Stromal cell of bone marrow (primary cell): Measurements from ENCODE around the gene NBR1.
"Not testable (repeated sequence)": the region's sequence is repeated elsewhere in the genome, so short reads cannot be mapped to it uniquely, and the experiment has no call there.

Experiments used
- DNase-seq: peaks from one replicate; pipeline ENCODE4 v3.0.0-alpha.2; 2012; ENCODE audit warnings: low read depth

NBR1 gene

DNA sequence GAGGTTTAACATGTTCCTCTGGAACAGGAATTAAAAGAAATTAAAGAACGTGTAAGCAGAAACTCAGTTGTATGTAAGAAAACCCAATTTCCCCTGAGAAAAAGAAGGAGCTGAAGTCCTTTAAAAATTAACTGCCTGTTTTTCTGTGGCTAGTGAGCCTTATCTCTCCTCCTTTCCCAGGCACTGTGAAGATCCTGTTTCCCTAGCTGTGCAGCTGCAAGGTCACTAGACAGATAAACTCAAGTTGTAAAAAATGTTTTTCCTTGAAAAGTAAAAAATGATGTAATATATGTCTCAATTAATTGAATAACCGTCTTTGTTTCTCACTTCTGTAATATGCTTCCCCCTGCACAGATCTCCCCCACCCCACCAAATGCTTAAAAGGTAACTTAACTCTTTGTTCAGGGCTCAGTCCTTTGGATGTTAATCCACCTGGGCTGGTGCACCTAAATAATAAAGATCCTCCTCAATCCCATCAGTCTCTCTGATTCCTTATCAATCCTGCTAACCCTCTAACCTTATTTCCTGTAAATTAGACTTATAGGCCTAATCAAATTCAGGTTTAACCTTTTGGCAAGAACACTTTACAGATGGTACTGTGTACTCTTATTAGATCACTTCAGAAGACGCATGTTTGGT is 17.7 kb upstream of the NBR1 start:
- DNase-seq = not testable (repeated sequence)

- no peak for DNase-seq
Observed at GRCh38 chr17:43155666-43156065, 15.3 kb upstream of the NBR1 start.

DNA sequence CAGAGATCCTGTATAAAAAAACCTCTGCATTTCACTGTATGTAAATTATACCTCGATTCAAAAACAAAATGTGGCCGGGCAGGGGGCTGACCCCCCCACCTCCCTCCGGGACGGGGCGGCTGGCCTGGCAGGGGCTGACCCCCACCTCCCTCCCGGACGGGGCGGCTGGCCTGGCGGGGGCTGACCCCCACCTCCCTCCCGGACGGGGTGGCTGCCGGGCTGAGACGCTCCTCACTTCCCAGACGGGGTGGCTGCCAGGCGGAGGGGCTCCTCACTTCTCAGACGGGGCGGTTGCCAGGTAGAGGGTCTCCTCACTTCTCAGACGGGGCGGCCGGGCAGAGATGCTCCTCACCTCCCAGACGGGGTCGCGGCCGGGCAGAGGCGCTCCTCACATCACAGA is 11.8 kb upstream of the NBR1 start:
- not testable (repeated sequence) for DNase-seq

- not testable (repeated sequence) for DNase-seq
Observed at GRCh38 chr17:43159957-43160356, 11.1 kb upstream of the NBR1 start.

DNA sequence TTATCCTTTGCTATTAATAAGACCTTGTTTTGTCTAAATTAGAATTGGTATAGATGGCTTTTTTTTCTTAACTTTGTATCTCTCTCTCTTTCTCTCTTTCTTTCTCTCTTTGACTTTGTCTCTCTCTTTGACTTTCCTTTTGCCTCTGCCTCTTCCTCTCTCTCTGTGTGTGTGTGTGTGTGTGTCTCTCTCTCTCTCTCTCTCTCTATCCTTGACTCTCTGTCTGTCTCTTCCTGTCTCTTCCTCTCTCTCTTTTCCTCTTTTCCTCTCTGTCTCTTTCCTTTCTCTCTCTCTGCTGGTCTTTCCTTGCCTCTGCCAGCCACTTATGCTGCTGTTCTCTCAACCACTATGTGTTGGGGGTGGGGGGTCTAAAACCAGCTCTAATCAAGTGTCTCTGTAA is 5.0 kb upstream of the NBR1 start:
- not testable (repeated sequence) for DNase-seq

DNA sequence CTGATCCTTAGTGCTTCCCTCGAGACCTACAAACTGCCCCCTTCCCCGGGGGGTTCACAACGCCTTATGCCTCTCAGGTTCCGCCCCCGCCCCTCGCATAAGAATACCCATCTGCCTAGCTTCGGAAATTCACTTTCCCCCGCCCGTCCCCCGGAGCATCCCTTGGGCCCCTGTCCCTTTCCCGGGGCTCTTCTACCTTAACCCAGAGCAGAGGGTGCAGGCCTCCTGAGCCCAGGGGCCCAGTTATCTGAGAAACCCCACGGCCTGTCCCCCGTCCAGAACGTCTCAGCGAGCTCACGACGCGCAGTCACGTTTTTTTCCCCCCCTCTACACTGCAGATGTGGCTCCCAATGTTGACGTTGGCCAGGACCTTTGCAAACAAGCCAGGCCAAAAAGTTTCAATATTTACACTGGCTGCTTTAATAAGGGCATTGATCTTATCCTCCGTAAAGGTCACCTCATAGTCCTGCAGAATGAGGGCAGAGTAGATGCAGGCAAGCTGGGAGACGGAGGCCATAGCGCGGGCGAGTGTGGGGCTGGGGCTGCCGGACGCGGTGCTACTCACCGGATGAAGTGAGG is 1.4 kb upstream of the NBR1 start:
- no peak for DNase-seq

- peak; percentile 96 for DNase-seq
Observed at GRCh38 chr17:43170140-43170765, 761 bp upstream of the NBR1 start.

DNA sequence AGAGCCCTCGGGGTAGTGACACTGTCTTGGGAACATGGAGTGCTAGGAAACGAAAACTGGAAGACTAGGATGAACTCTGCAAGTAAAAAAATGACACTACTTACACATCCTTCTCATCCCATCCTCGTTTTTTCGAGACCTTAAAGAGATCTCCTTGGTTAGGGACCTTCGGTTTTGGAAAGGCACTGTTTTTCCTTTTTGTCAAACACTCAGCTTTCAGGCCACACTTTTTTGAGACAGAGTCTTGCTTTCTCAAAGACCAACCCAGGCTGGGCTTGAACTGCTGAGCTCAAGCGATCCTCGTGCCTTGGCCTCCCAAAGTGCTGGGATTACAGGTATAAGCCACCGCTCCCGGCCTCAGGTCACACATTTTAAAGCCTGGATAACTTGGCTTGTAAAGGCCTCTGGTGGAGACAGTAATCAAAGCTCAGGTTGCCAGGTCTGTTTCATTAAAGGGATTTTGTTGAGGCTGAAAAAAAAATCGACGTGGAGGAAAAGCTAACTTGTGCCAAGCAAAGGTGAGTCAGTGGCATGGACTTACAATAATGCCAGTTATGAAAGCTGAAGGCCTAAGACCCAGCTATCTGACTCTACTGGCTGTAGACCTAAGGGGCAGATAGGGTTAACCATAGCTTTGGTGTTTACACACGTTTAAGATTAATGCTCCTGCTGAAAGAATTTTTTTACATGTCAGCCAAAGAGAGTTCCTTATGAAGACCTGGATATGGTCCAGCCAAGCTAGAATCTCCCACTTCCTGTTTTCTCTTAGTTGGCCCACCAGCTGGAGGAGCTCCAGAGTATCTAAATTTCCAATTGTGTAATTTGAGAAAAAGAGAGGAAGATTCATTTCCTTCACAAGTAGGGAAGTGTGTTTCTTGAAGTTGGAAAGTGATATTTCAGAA is 823 bp downstream of the NBR1 start:
- DNase-seq = peak; percentile 53

DNA sequence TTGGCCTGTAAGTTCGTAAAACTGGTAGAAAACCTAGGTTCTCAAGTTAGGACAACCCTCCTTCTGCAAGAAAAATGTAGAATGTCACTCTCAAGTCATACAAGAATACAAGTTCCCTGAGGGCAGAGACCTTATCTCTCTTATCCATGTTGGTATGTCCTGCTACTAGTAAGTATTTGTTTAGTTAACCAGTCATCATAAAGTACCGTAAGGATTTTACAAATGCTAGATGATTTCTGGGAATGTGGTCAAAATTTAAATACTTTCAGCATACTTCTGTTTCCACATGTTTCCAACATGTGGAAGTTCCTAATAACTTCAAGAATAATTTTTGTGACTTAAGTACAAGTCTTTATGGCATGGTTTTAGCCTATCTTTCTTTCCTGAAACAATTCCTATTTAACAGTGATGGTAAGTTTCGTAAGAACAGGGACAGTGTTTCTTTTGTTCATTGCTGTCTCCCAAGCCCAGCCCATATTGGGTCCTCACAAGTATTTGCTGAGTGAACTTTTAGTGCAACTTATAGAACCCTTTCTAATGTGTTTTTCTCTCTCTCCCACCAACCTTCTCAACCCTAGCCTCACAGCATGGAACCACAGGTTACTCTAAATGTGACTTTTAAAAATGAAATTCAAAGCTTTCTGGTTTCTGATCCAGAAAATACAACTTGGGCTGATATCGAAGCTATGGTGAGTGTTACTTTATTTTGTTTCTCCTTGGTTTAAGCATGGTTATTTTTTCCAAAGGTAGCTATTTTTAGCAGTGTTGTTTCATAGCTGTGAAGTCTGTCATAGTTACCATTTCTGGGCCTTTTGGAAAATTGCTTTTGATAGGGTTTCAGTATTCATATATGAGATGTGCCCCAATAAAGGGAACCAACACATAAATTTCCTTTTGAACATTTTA is 4.5 kb downstream of the NBR1 start:
- DNase-seq = no peak

GRCh38 chr17:43176119-43176570 is 5.1 kb downstream of the NBR1 start:
- no peak for DNase-seq

DNA sequence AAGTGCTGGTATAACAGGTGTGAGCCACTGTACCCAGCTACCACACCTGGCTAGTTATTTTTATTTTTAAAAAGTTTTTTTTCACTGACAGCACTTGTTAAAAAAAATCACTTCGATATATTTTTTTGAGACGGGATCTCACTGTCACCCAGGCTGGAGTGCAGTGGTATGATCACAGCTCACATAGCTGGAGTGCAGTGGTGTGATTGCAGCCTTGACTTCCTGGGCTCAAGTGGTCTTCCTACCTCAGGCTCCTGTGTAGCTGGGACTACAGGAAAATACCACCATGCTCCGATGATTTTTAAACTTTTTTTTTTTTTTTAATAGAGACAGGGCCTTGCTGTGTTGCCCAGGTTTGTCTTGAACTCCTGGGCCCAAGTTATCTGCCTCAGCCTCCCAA is 12.9 kb downstream of the NBR1 start:
- DNase-seq = no peak

DNA sequence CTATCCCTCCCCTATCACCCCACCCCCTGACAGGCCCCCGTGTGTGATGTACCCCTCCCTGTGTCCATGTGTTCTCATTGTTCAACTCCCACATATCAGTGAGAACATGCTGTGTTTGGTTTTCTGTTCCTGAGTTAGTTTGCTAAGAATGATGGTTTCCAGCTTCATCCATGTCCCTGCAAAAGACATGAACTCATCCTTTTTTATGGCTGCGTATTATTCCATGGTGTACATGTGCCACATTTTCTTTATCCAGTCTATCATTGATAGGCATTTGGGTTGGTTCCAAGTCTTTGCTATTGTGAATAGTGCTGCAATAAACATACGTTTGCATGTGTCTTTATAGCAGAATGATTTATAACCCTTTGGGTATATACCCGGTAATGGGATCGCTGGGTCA is 15.6 kb downstream of the NBR1 start:
- not testable (repeated sequence) for DNase-seq

GRCh38 chr17:43193251-43193650 is 22.2 kb downstream of the NBR1 start:
- DNase-seq = no peak

GRCh38 chr17:43199633-43200032 is 28.6 kb downstream of the NBR1 start:
- DNase-seq = no peak

- DNase-seq = no peak
Observed at GRCh38 chr17:43200127-43200526, 29.1 kb downstream of the NBR1 start.

DNA sequence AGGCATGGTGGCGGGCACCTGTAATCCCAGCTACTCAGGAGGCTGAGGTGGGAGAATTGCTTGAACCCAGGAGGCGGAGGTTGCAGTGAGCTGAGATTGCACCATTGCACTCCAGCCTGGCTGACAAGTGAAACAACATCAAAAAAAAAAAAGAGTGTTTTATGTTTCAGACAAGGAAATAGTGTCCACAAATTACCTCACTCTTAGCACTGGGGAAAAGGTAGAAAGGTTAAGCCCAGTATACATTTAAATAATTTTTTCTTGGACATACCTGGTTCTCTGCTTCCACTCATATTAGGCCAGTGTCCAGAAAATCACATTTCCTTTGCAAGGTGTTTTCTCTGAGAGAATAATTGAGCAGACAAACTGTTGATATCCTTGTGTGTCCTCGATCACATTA is 32.0 kb downstream of the NBR1 start:
- DNase-seq = not testable (repeated sequence)

DNA sequence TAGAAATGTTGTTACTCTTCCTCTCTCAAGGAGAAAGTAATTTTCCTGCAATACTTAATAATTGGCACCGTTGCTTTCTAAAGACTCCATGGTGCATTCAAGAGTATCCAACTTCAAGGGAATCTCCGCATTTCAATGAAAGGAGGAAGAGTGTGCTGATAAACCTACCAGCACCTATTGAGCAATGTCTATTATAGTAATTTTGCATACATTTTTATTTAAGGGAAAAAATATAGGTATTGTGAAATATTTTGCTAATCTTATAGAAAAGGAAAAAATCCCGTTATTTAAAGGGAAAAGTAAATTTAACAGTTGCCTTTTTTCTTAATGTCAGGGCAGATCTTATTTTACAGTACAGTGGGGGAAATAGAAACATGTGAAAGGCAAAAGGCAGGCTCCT is 39.6 kb downstream of the NBR1 start:
- no peak for DNase-seq

DNA sequence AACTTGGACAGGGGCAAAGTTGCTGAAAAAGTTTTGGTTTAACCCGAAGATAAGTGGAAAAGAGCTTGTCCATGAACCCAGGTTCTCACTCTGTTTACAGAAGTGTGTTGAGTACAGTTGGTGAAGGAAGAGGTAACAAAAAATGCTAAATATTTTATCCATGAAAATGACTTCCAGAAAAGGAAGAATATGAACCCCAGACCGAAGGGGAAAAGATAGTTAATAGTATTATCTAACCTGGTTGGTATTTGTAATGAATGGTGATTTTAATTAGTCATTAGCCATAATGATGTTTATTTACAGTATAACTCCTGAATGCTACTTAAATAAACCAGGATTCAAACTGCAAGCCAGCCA is 40.1 kb downstream of the NBR1 start:
- no peak for DNase-seq

- peak; percentile 73 for DNase-seq
Observed at GRCh38 chr17:43211480-43212402, 40.7 kb downstream of the NBR1 start, which contains the start of gene TMEM106A. TMEM106A (plus strand) TSS chr17:43211875; CDS start chr17:43213042, 1,167 bp downstream.
